A673 (cell line): ENCODE measurements around the gene PHYHIPL.

Experiments
- CTCF ChIP-seq: fragments of 300-800, 200-600 bp; sonication (generic); conservative IDR thresholded peaks from 2 replicates; pipeline ENCODE4 v1.5.1; 2017; ENCODE audit warnings: low read depth, mild to moderate bottlenecking, antibody characterized with exemption, low read length, moderate library complexity, mixed read lengths
- EZH2 ChIP-seq: fragments of 200-600 bp; sonication (generic); IDR thresholded peaks from 2 replicates; pipeline ENCODE4 v1.6.1; 2017; ENCODE audit warnings: borderline replicate concordance, low read depth, mild to moderate bottlenecking, mixed read lengths, antibody characterized with exemption, low read length; ENCODE audit not compliant: poor library complexity, severe bottlenecking

DNA sequence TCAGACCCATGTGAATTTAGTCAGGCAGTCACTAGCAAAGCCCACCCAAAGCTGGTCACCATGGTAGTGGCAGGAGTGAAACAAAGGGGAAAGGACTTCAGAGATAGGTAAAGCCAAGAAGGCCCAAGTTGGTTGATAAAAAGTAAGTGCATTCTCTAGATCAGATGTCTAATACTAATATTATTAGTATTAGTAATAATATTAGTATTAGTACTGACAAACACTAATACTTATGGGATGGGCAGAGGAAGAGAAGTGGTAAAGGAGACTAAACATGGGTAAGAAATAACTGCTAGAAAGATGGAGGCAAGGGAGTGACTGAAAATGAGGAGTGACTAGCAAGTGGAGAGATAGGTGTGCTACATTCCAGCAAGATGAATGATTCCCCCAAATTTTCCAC, 46.6 kb upstream of the PHYHIPL start:
- TF ChIP-seq CTCF (no peak), EZH2 (no peak)
